ENCODE results near the gene KRT37. TPM values are rescaled to one million over a fixed set of nuclear protein-coding genes. Genes with fewer than 3 reads are reported as not detected.
"Not testable (repeated sequence)": the region's sequence is repeated elsewhere in the genome, so short reads cannot be mapped to it uniquely, and the experiment has no call there.

Gene KRT37
- total RNA-seq, 2 experiments from 2014 or later = not detected

- intact Hi-C loops (cut with DNase I, micrococcal nuclease) = no loop called here
- H3K36me3 ChIP-seq (ENCODE audit: insufficient read depth, low read length) = no peaks in the 10 kb centered on the region
- no peaks in the 10 kb centered on the region for H3K27me3 ChIP-seq (ENCODE audit: control insufficient read depth in 1 of 2, insufficient read depth in 2 of 2, low read length in 2 of 2)
- DNase-seq (no peak), ATAC-seq (ENCODE audit: poor library complexity) (no peak)
- peaks cover 9% of the 10 kb centered on the region for H3K27me3 Mint-ChIP-seq
- no peak overlapping the region for H3K27ac Mint-ChIP-seq
- no peak overlapping the region for H3K4me3 Mint-ChIP-seq
- no peak overlapping the region for H3K4me3 ChIP-seq (ENCODE audit: low read length)
- H3K36me3 Mint-ChIP-seq (ENCODE audit: low read depth) = peaks cover 3% of the 10 kb centered on the region
- ChIA-PET CTCF (no interaction called here), POLR2A (no interaction called here)
- H3K9me3 Mint-ChIP-seq = peaks cover 5% of the 10 kb centered on the region
- H3K9me3 ChIP-seq (ENCODE audit: control insufficient read depth in 1 of 2, insufficient read depth in 1 of 2, low read length in 2 of 2) = peaks cover 9 to 10% of the 10 kb centered on the region in 2 experiments
- H3K4me1 ChIP-seq (ENCODE audit: insufficient read depth, low read length) = no peaks in the 10 kb centered on the region
- no peaks in the 10 kb centered on the region for H3K4me1 Mint-ChIP-seq (ENCODE audit: low read depth)
- H3K27ac ChIP-seq (ENCODE audit: low read depth in 1 of 2, low read length in 2 of 2) = no peak overlapping the region
- TF ChIP-seq, protein P1, sequence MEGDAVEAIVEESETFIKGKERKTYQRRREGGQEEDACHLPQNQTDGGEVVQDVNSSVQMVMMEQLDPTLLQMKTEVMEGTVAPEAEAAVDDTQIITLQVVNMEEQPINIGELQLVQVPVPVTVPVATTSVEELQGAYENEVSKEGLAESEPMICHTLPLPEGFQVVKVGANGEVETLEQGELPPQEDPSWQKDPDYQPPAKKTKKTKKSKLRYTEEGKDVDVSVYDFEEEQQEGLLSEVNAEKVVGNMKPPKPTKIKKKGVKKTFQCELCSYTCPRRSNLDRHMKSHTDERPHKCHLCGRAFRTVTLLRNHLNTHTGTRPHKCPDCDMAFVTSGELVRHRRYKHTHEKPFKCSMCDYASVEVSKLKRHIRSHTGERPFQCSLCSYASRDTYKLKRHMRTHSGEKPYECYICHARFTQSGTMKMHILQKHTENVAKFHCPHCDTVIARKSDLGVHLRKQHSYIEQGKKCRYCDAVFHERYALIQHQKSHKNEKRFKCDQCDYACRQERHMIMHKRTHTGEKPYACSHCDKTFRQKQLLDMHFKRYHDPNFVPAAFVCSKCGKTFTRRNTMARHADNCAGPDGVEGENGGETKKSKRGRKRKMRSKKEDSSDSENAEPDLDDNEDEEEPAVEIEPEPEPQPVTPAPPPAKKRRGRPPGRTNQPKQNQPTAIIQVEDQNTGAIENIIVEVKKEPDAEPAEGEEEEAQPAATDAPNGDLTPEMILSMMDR (IDR thresholded peaks at IDR 0.05) = no peak
Measured at GRCh38 chr17:41386227-41386626, 38.2 kb downstream of the KRT37 start.

GRCh38 chr17:41383690-41384089 lies 40.7 kb downstream of the KRT37 start:
- Histone ChIP-seq H3K4me3 (ENCODE audit: low read length) (no peak overlapping the region), H3K27ac (ENCODE audit: low read depth in 1 of 2, low read length in 2 of 2) (no peak overlapping the region), H3K9me3 (ENCODE audit: control insufficient read depth in 1 of 2, insufficient read depth in 1 of 2, low read length in 2 of 2) (peaks cover 9 to 10% of the 10 kb centered on the region in 2 experiments), H3K4me1 (ENCODE audit: insufficient read depth, low read length) (no peaks in the 10 kb centered on the region), H3K27me3 (ENCODE audit: control insufficient read depth in 1 of 2, insufficient read depth in 2 of 2, low read length in 2 of 2) (no peaks in the 10 kb centered on the region), H3K36me3 (ENCODE audit: insufficient read depth, low read length) (no peaks in the 10 kb centered on the region)
- Mint-ChIP-seq H3K4me3 (no peak overlapping the region), H3K36me3 (ENCODE audit: low read depth) (peaks cover 3% of the 10 kb centered on the region), H3K27me3 (no peaks in the 10 kb centered on the region), H3K27ac (no peak overlapping the region), H3K4me1 (ENCODE audit: low read depth) (peaks cover 3% of the 10 kb centered on the region), H3K9me3 (peaks cover 5% of the 10 kb centered on the region)
- ChIA-PET POLR2A (no interaction called here), CTCF (no interaction called here)
- intact Hi-C loops (cut with DNase I, micrococcal nuclease) = no loop called here
- ATAC-seq (ENCODE audit: poor library complexity) (no peak), DNase-seq (no peak)
- TF ChIP-seq, protein P1 (IDR thresholded peaks at IDR 0.05) = no peak

- H3K4me3 Mint-ChIP-seq = no peak overlapping the region
- H3K27me3 Mint-ChIP-seq = no peaks in the 10 kb centered on the region
- H3K9me3 ChIP-seq (ENCODE audit: control insufficient read depth in 1 of 2, insufficient read depth in 1 of 2, low read length in 2 of 2) = peaks cover 9 to 10% of the 10 kb centered on the region in 2 experiments
- H3K9me3 Mint-ChIP-seq = peaks cover 3% of the 10 kb centered on the region
- no peak overlapping the region for H3K27ac ChIP-seq (ENCODE audit: low read depth in 1 of 2, low read length in 2 of 2)
- no peaks in the 10 kb centered on the region for H3K27me3 ChIP-seq (ENCODE audit: control insufficient read depth in 1 of 2, insufficient read depth in 2 of 2, low read length in 2 of 2)
- no peaks in the 10 kb centered on the region for H3K36me3 ChIP-seq (ENCODE audit: insufficient read depth, low read length)
- H3K27ac Mint-ChIP-seq = no peak overlapping the region
- TF ChIP-seq, protein P1 (IDR thresholded peaks at IDR 0.05) = no peak
- ChIA-PET CTCF (no interaction called here), POLR2A (no interaction called here)
- H3K4me1 Mint-ChIP-seq (ENCODE audit: low read depth) = peaks cover 16% of the 10 kb centered on the region
- intact Hi-C loops (cut with DNase I, micrococcal nuclease) = no loop called here
- no peaks in the 10 kb centered on the region for H3K36me3 Mint-ChIP-seq (ENCODE audit: low read depth)
- H3K4me1 ChIP-seq (ENCODE audit: insufficient read depth, low read length) = peaks cover 4% of the 10 kb centered on the region
- ATAC-seq (ENCODE audit: poor library complexity) (no peak), DNase-seq (no peak)
- H3K4me3 ChIP-seq (ENCODE audit: low read length) = no peak overlapping the region
Measured at GRCh38 chr17:41382394-41382793, 42.0 kb downstream of the KRT37 start.

DNA sequence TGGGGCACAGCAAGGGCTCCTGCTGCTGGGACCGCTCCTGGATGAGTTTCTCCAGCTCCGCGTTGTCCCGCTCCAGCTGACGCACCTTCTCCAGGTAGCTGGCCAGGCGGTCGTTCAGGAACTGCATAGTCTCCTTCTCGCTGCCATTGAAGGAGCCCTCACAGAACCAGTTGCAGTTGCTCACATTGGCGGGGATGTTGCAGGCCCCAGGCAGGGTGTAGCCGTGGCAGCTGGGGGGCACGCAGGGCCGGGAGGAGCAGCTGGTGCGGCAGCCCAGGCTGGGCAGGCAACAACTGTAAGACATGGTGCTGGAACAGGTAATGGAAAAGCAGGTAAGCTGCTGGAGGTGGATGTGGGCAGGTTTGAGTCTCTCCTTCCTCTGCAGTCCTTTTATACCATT lies 42.4 kb downstream of the KRT37 start, which contains the start of gene KRT34:
Gene KRT34 (minus strand): TSS at position 364 of the 400 bp plus-strand sequence. CDS start 60 bp downstream, at position 304.
- POLR2A ChIA-PET; intact Hi-C loops (cut with DNase I, micrococcal nuclease): not testable (repeated sequence)

DNA sequence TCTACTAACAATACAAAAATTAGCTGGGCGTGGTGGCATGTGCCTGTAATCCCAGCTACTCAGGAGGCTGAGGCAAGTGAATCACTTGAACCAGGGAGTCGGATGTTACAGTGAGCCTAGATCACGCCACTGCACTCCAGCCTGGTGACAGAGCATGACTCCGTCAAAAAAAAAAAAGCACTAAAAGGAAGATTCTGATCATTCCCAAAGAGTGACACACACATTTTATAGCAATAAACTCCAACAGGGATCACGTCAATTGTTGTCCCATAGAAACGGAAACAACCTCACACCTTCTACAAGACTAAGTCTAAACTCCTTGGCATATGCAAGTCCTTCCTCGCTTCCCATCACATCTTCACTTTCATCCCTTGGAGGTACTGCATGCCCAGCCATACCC lies 44.3 kb downstream of the KRT37 start:
- H3K27me3 ChIP-seq (ENCODE audit: control insufficient read depth in 1 of 2, insufficient read depth in 2 of 2, low read length in 2 of 2); CTCF ChIA-PET; intact Hi-C loops (cut with DNase I, micrococcal nuclease); DNase-seq; H3K36me3 ChIP-seq (ENCODE audit: insufficient read depth, low read length); H3K4me3 Mint-ChIP-seq; H3K27ac ChIP-seq (ENCODE audit: low read depth in 1 of 2, low read length in 2 of 2); H3K4me3 ChIP-seq (ENCODE audit: low read length); H3K9me3 ChIP-seq (ENCODE audit: control insufficient read depth in 1 of 2, insufficient read depth in 1 of 2, low read length in 2 of 2); ATAC-seq (ENCODE audit: poor library complexity); H3K9me3 Mint-ChIP-seq; H3K4me1 ChIP-seq (ENCODE audit: insufficient read depth, low read length); H3K27ac Mint-ChIP-seq; H3K27me3 Mint-ChIP-seq; POLR2A ChIA-PET; H3K36me3 Mint-ChIP-seq (ENCODE audit: low read depth): not testable (repeated sequence)
- H3K4me1 Mint-ChIP-seq (ENCODE audit: low read depth) = peaks cover 27% of the 10 kb centered on the region

More for the DNA sequence above, 42.4 kb downstream of the KRT37 start, which contains the start of gene KRT34:
- ATAC-seq (ENCODE audit: poor library complexity); H3K27ac Mint-ChIP-seq; DNase-seq; H3K9me3 ChIP-seq (ENCODE audit: control insufficient read depth in 1 of 2, insufficient read depth in 1 of 2, low read length in 2 of 2); CTCF ChIA-PET; H3K9me3 Mint-ChIP-seq; H3K27me3 Mint-ChIP-seq; H3K27me3 ChIP-seq (ENCODE audit: control insufficient read depth in 1 of 2, insufficient read depth in 2 of 2, low read length in 2 of 2); H3K4me1 ChIP-seq (ENCODE audit: insufficient read depth, low read length); H3K36me3 Mint-ChIP-seq (ENCODE audit: low read depth); H3K4me3 ChIP-seq (ENCODE audit: low read length); H3K4me3 Mint-ChIP-seq; H3K27ac ChIP-seq (ENCODE audit: low read depth in 1 of 2, low read length in 2 of 2); H3K36me3 ChIP-seq (ENCODE audit: insufficient read depth, low read length): not testable (repeated sequence)
- H3K4me1 Mint-ChIP-seq (ENCODE audit: low read depth) = peaks cover 21% of the 10 kb centered on the region
